GM23248 (cell line): ENCODE results near the gene PNMA1.

Experiments
- EZH2 ChIP-seq: fragments of 200-600 bp; sonication (generic); IDR thresholded peaks from 2 replicates; pipeline ENCODE4 v1.6.1; 2018; ENCODE audit warnings: antibody characterized with exemption, mild to moderate bottlenecking; ENCODE audit not compliant: insufficient read depth, poor library complexity, severe bottlenecking
- EZH2phosphoT487 ChIP-seq: fragments of 200-600 bp; sonication (generic); IDR thresholded peaks from 2 replicates; pipeline ENCODE4 v1.6.1; 2018; ENCODE audit warnings: antibody characterized with exemption, moderate library complexity, mild to moderate bottlenecking, low read depth; ENCODE audit not compliant: insufficient read depth

DNA sequence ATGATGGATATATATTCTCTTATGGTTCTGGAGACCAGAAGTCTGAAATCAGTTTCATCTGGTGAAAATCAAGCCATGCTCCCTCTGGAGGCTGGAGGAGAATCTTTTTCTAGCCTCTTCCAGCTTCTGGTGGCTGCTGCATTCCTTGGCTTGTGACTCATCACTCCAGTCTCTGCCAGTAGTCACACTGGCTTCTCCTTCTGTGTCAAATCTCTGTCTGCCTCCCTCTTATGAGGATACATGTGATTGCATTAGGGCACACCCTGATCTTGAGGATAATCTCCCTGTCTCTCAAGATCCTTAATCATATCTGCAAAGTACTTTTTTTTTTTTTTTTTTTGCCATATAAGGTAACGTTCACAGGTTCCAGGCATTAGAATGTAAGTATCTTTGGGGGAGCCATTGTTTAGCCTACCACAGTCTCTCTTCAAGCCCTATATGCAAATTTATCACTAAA is 51.7 kb downstream of the PNMA1 start:
- TF ChIP-seq EZH2 (no peak), EZH2phosphoT487 (no peak)
